GM23338 (cell line): ENCODE measurements around the gene STK17A. TPM values are rescaled to one million over a fixed set of nuclear protein-coding genes. Genes with fewer than 3 reads are reported as not detected.

ENCODE experiments used
- ATAC-seq: fragments of 200-7000 bp; cut with Tn5 transposase; 3 replicates; pipeline ENCODE4 v1.9.1; 2020
- DNase-seq: peaks from one replicate; pipeline ENCODE4 v3.0.0-alpha.2; 2015; ENCODE audit warnings: low spot score
- H2AFZ ChIP-seq: fragments of 200-600 bp; sonication (generic); 2 replicates; pipeline ENCODE4 v1.8.0; 2016; ENCODE audit warnings: antibody characterized with exemption, mild to moderate bottlenecking, moderate library complexity
- H3F3A ChIP-seq: fragments of 200-600 bp; sonication (generic); replicated peaks from 2 replicates; pipeline ENCODE4 v1.8.0; 2017; ENCODE audit warnings: antibody characterized with exemption, mixed run types, low read depth
- H3K27ac ChIP-seq: fragments of 200-600 bp; sonication (generic); 2 replicates; pipeline ENCODE4 v1.6.1; 2016; ENCODE audit warnings: low read depth
- H3K27me3 ChIP-seq: fragments of 200-600 bp; sonication (generic); 2 replicates; pipeline ENCODE4 v1.8.0; 2016; ENCODE audit warnings: mild to moderate bottlenecking, mixed run types, moderate library complexity; ENCODE audit not compliant: insufficient read depth
- H3K36me3 ChIP-seq: fragments of 200-600 bp; sonication (generic); 2 replicates; pipeline ENCODE4 v1.8.0; 2016; ENCODE audit warnings: mild to moderate bottlenecking; ENCODE audit not compliant: insufficient read depth
- H3K4me1 ChIP-seq: fragments of 200-600 bp; sonication (generic); 2 replicates; pipeline ENCODE4 v1.8.0; 2016; ENCODE audit warnings: mild to moderate bottlenecking, moderate library complexity; ENCODE audit not compliant: insufficient read depth
- H3K4me2 ChIP-seq: fragments of 200-600 bp; sonication (generic); 2 replicates; pipeline ENCODE4 v1.7.1; 2017; ENCODE audit warnings: mixed run types
- H3K4me3 ChIP-seq: fragments of 200-600 bp; sonication (generic); 2 replicates; pipeline ENCODE4 v1.6.1; 2016; ENCODE audit warnings: mixed run types
- H3K79me2 ChIP-seq: fragments of 200-600 bp; sonication (generic); replicated peaks from 2 replicates; pipeline ENCODE4 v1.8.0; 2017; ENCODE audit warnings: mild to moderate bottlenecking; ENCODE audit not compliant: insufficient read depth
- H3K9me2 ChIP-seq: fragments of 200-600 bp; sonication (generic); 2 replicates; pipeline ENCODE4 v1.8.0; 2017; ENCODE audit not compliant: insufficient read depth
- H4K20me1 ChIP-seq: fragments of 200-600 bp; sonication (generic); replicated peaks from 2 replicates; pipeline ENCODE4 v1.8.0; 2017; ENCODE audit warnings: mild to moderate bottlenecking; ENCODE audit not compliant: insufficient read depth
- H3K27ac Mint-ChIP-seq: 2 replicates; pipeline ENCODE4 v1.8.0; 2020; ENCODE audit warnings: inconsistent platforms, mild to moderate bottlenecking, moderate library complexity, mixed read lengths
- H3K27me3 Mint-ChIP-seq: 3 replicates; pipeline ENCODE4 v1.8.0; 2022; ENCODE audit warnings: low read depth, mild to moderate bottlenecking, moderate library complexity, mixed read lengths, inconsistent platforms; ENCODE audit not compliant: insufficient read depth, poor library complexity
- H3K36me3 Mint-ChIP-seq: 3 replicates; pipeline ENCODE4 v1.8.0; 2021; ENCODE audit warnings: low read depth, mild to moderate bottlenecking, inconsistent platforms, moderate library complexity, mixed read lengths
- H3K4me1 Mint-ChIP-seq: 3 replicates; pipeline ENCODE4 v1.8.0; 2020; ENCODE audit warnings: mild to moderate bottlenecking, inconsistent platforms, mixed read lengths
- H3K4me3 Mint-ChIP-seq: 3 replicates; pipeline ENCODE4 v1.8.0; 2021; ENCODE audit warnings: moderate library complexity, mild to moderate bottlenecking, inconsistent platforms, mixed read lengths
- H3K9me3 Mint-ChIP-seq: 3 replicates; pipeline ENCODE4 v1.8.0; 2020; ENCODE audit warnings: moderate library complexity, mild to moderate bottlenecking, inconsistent platforms, mixed read lengths
- CTCF ChIP-seq, 2 experiments: fragments of 200-600 bp in 1 of 2; sonication (generic) in 1 of 2; conservative IDR thresholded peaks; 2 replicates each; pipeline versions ENCODE4 v1.5.1 to v1.6.1; 2016 to 2017; ENCODE audit warnings: antibody characterized with exemption in 2 of 2, low read depth in 2 of 2, mild to moderate bottlenecking in 2 of 2, moderate library complexity in 1 of 2
- EZH2 ChIP-seq: fragments of 200-600 bp; sonication (generic); IDR thresholded peaks from one replicate; pipeline ENCODE4 v1.8.0; 2017; ENCODE audit warnings: antibody characterized with exemption, mild to moderate bottlenecking, low read depth; ENCODE audit not compliant: unreplicated experiment
- EZH2phosphoT487 ChIP-seq: fragments of 200-600 bp; sonication (generic); IDR thresholded peaks from one replicate; pipeline ENCODE4 v1.8.1; 2018; ENCODE audit warnings: antibody characterized with exemption; ENCODE audit not compliant: unreplicated experiment
- JUNB ChIP-seq: IDR thresholded peaks from one replicate; pipeline ENCODE4 v1.6.1; 2016; ENCODE audit warnings: antibody characterized with exemption; ENCODE audit not compliant: unreplicated experiment
- NANOG ChIP-seq: IDR thresholded peaks from 2 replicates; pipeline ENCODE4 v1.6.1; 2016; ENCODE audit warnings: antibody characterized with exemption, borderline replicate concordance
- POLR2AphosphoS5 ChIP-seq: IDR thresholded peaks from 2 replicates; pipeline ENCODE4 v1.6.1; 2016; ENCODE audit warnings: antibody characterized with exemption, low read depth
- REST ChIP-seq: IDR thresholded peaks from one replicate; pipeline ENCODE4 v1.6.1; 2018; ENCODE audit warnings: antibody characterized with exemption; ENCODE audit not compliant: unreplicated experiment
- ZNF114 ChIP-seq: fragments of 250-450 bp; sonication (Bioruptor Pico); IDR thresholded peaks from 2 replicates; pipeline ENCODE4 v1.5.0; 2020; ENCODE audit warnings: mild to moderate bottlenecking, moderate library complexity
- ZNF331 ChIP-seq: fragments of 250-450 bp; sonication (Bioruptor Pico); IDR thresholded peaks from 2 replicates; pipeline ENCODE4 v1.5.0; 2020; ENCODE audit warnings: low read depth, mild to moderate bottlenecking, moderate library complexity
- ZNF462 ChIP-seq: fragments of 250-450 bp; sonication (Bioruptor Pico); IDR thresholded peaks from 2 replicates; pipeline ENCODE4 v1.5.0; 2020; ENCODE audit warnings: mild to moderate bottlenecking, moderate library complexity
- polyA plus RNA-seq: library from polyadenylated mRNA; unstranded; fragments of >200 nt; fragmentation: Nextera tagmentation; extraction: Ambion mirVana; gene quantifications from 2 replicates; pipeline ENCODE4 v1.2.1, GENCODE V29; 2016
- total RNA-seq: library from RNA; depleted of rRNA; stranded (reverse); fragments of >200 nt; shearing (Covaris generic); gene quantifications from 2 replicates; pipeline ENCODE4 v1.2.3, GENCODE V29; 2014

STK17A gene
- total and polyA plus RNA-seq, 2 experiments from 2014 or later, result 21.2 to 21.8 TPM

- no peak for TF ChIP-seq ZNF462
- no peak for TF ChIP-seq NANOG
- TF ChIP-seq CTCF (conservative IDR thresholded peaks at IDR 0.05; ENCODE audit: low read depth in 2 of 2), result no peak
Observed at GRCh38 chr7:43646603-43647338, 63.9 kb downstream of the STK17A start (continued).

DNA sequence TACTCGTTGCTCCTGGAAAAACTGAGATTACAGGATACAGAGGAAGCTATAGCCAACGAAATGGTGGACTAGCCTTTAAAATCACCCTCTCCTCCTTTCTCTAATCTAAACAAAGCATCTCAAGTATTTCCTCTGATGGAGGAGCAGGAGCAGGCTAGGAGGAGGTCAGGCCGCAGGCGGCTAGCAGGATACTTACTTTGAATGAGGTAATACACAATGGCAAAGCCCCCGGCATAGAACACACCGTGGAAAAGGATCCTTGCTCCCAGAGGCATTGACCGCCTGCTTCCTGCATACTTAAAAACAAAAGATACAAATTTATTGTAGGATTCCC, 64.4 kb downstream of the STK17A start:
- H3K27ac ChIP-seq, result peak overlapping the region; percentile 99
- DNase-seq, result peak; percentile 83
- ATAC-seq, result peak; percentile 82
- no peaks in the 10 kb centered on the region for H3K9me2 ChIP-seq
- peak overlapping the region; percentile 93 for H3K27ac Mint-ChIP-seq
- no peaks in the 10 kb centered on the region; the same call in 2 of the 3 replicates for H3K9me3 Mint-ChIP-seq
- no peaks in the 10 kb centered on the region for H4K20me1 ChIP-seq
- H3K27me3 Mint-ChIP-seq, result peaks cover 8% of the 10 kb centered on the region
- H3K36me3 Mint-ChIP-seq, result peaks cover 63% of the 10 kb centered on the region
- no peak overlapping the region for H2AFZ ChIP-seq
- H3K4me1 ChIP-seq, result peaks cover 54% of the 10 kb centered on the region
- H3K36me3 ChIP-seq, result peaks cover 5% of the 10 kb centered on the region
- H3K4me1 Mint-ChIP-seq, result peaks cover 57% of the 10 kb centered on the region
- H3K4me3 ChIP-seq, result peak overlapping the region; percentile 37
- peak overlapping the region; percentile 69 for H3K4me2 ChIP-seq
- H3K4me3 Mint-ChIP-seq, result no peak overlapping the region; the same call in 2 of the 3 replicates
- peaks cover 5% of the 10 kb centered on the region; the same call in 1 of the 2 replicates for H3F3A ChIP-seq
- H3K27me3 ChIP-seq, result no peaks in the 10 kb centered on the region
- peaks cover 45% of the 10 kb centered on the region for H3K79me2 ChIP-seq
- TF ChIP-seq POLR2AphosphoS5 (no peak), EZH2 (no peak), JUNB (no peak), NANOG (no peak), ZNF331 (CRISPR knock-in tag) (no peak), EZH2phosphoT487 (no peak), REST (no peak), ZNF114 (CRISPR knock-in tag) (no peak)
